ENCODE data around the gene MUC5B. TPM values are rescaled to one million over a fixed set of nuclear protein-coding genes. Genes with fewer than 3 reads are reported as not detected.
"Not testable (repeated sequence)": the region's sequence is repeated elsewhere in the genome, so short reads cannot be mapped to it uniquely, and the experiment has no call there.

The MUC5B gene
- total RNA-seq, 2 donors from 2014 or later, result not detected

DNA sequence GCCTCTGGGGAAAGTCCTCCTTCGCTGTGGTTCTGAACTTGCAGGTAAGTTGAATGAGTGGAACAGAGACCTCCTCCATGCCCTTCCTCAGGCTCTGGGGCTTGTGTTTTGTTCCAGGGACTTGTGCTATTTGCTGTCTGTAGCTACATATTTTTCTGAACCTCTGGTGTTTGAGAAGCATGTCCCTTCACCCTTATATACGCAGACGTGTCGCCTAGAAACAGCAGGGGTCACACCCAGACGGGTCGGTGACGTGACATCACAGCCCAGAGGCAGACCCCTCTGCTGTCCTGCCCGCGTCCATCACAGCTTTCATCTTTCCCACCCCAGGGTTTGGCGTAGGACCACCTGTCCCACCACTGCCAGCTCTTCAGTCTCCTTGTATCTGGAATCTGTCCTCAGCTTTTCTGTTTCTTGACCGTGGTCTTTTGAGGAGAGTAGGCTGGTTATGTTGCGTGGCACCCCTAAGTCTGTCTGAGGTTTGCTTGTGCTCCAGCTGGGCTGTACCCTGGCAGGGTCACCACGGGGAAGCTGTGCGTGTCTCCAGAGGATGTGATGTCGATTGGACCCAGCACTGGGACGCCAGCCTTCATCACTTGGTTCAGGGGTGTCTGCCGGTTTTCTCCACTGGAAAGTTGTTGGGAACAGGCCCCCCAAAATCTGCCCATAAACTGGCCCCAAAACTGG, 13.4 kb upstream of the MUC5B start:
- Histone ChIP-seq H3K36me3 (ENCODE audit: control insufficient read depth, insufficient read depth, low read length) (no peaks in the 10 kb centered on the region), H3K4me1 (ENCODE audit: control insufficient read depth, insufficient read depth, low read length) (no peaks in the 10 kb centered on the region), H3K27me3 (ENCODE audit: control insufficient read depth, insufficient read depth, low read length, poor library complexity, severe bottlenecking) (peaks cover 7% of the 10 kb centered on the region), H3K27ac (ENCODE audit: low read depth, low read length) (no peak overlapping the region), H3K4me3 (ENCODE audit: low read length) (no peak overlapping the region), H3K9ac (ENCODE audit: extremely low read depth, low read length, poor library complexity, severe bottlenecking) (no peak overlapping the region), H3K9me3 (ENCODE audit: control insufficient read depth, low read length) (peaks cover 12% of the 10 kb centered on the region)
- TF ChIP-seq, protein P1, sequence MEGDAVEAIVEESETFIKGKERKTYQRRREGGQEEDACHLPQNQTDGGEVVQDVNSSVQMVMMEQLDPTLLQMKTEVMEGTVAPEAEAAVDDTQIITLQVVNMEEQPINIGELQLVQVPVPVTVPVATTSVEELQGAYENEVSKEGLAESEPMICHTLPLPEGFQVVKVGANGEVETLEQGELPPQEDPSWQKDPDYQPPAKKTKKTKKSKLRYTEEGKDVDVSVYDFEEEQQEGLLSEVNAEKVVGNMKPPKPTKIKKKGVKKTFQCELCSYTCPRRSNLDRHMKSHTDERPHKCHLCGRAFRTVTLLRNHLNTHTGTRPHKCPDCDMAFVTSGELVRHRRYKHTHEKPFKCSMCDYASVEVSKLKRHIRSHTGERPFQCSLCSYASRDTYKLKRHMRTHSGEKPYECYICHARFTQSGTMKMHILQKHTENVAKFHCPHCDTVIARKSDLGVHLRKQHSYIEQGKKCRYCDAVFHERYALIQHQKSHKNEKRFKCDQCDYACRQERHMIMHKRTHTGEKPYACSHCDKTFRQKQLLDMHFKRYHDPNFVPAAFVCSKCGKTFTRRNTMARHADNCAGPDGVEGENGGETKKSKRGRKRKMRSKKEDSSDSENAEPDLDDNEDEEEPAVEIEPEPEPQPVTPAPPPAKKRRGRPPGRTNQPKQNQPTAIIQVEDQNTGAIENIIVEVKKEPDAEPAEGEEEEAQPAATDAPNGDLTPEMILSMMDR (conservative IDR thresholded peaks at IDR 0.05), result no peak
- 89 to 90% methylated on average over 6 to 17 of the region's 17 CpGs for WGBS, 2 experiments (ENCODE audit: insufficient coverage in 1 of 2, insufficient read length in 1 of 2)
- Mint-ChIP-seq H3K27ac (no peak overlapping the region), H3K4me3 (no peak overlapping the region), H3K4me1 (no peaks in the 10 kb centered on the region), H3K9me3 (peaks cover 41% of the 10 kb centered on the region), H3K27me3 (ENCODE audit: insufficient read depth) (peaks cover 20% of the 10 kb centered on the region), H3K36me3 (ENCODE audit: low read depth) (no peaks in the 10 kb centered on the region)
- peak; percentile 13 for DNase-seq

DNA sequence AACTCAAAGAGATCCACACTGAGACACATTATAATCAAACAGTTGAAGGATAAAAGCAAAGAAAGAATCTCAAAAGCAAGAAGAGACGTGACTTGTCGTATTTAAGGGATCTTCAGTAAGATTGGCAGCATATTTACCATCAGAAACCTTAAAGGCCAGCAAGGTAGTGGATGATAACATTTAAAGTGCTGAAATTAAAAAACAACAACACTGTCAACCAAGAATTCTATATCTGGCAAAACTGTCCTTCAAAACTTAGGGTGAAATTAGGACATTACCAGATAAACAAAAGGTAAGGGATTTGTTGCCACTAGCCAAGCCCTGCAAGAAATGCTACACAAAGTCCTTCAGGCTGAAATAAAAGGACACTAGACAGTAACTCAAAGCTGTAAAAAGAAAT, 11.0 kb upstream of the MUC5B start:
- no peaks in the 10 kb centered on the region for H3K36me3 Mint-ChIP-seq (ENCODE audit: low read depth)
- no peak overlapping the region for H3K9ac ChIP-seq (ENCODE audit: extremely low read depth, low read length, poor library complexity, severe bottlenecking)
- H3K27me3 Mint-ChIP-seq (ENCODE audit: insufficient read depth), result peaks cover 24% of the 10 kb centered on the region
- peaks cover 12% of the 10 kb centered on the region for H3K9me3 ChIP-seq (ENCODE audit: control insufficient read depth, low read length)
- peaks cover 46% of the 10 kb centered on the region for H3K9me3 Mint-ChIP-seq
- H3K4me3 Mint-ChIP-seq, result no peak overlapping the region
- H3K27ac Mint-ChIP-seq, result no peak overlapping the region
- no peaks in the 10 kb centered on the region for H3K36me3 ChIP-seq (ENCODE audit: control insufficient read depth, insufficient read depth, low read length)
- TF ChIP-seq, protein P1 (conservative IDR thresholded peaks at IDR 0.05), result no peak
- peaks cover 17% of the 10 kb centered on the region for H3K27me3 ChIP-seq (ENCODE audit: control insufficient read depth, insufficient read depth, low read length, poor library complexity, severe bottlenecking)
- WGBS, 2 experiments (ENCODE audit: insufficient coverage in 1 of 2, insufficient read length in 1 of 2), result 95% methylated on average over 2 of the region's 2 CpGs; no CpG with 5 or more reads in 1 of the 2 experiments
- no peak for DNase-seq
- H3K4me3 ChIP-seq (ENCODE audit: low read length), result no peak overlapping the region
- no peaks in the 10 kb centered on the region for H3K4me1 ChIP-seq (ENCODE audit: control insufficient read depth, insufficient read depth, low read length)
- H3K4me1 Mint-ChIP-seq, result no peaks in the 10 kb centered on the region
- H3K27ac ChIP-seq (ENCODE audit: low read depth, low read length), result no peak overlapping the region

DNA sequence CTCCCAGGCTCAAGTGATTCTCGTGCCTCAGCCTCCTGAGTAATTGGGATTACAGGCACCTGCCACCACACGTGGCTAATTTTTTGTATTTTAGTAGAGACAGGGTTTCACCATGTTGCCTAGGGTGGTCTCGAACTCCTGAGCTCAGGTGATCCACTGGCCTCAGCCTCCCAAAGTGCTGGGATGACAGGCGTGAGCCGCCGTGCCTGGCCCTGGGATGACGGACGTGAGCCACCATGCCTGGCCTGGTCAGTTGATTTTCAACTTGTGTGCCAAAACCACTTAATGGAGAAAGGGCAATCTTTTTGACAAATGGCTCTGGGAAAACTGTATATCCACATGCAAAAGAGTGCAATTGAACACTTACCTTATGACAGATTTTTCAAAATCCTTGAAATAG, 7.0 kb upstream of the MUC5B start:
- Histone ChIP-seq H3K9me3 (ENCODE audit: control insufficient read depth, low read length) (peaks cover 11% of the 10 kb centered on the region), H3K27me3 (ENCODE audit: control insufficient read depth, insufficient read depth, low read length, poor library complexity, severe bottlenecking) (peaks cover 17% of the 10 kb centered on the region)
- H3K36me3 Mint-ChIP-seq (ENCODE audit: low read depth); H3K4me3 Mint-ChIP-seq; H3K9ac ChIP-seq (ENCODE audit: extremely low read depth, low read length, poor library complexity, severe bottlenecking); H3K27ac Mint-ChIP-seq; H3K4me1 Mint-ChIP-seq; H3K36me3 ChIP-seq (ENCODE audit: control insufficient read depth, insufficient read depth, low read length); H3K4me1 ChIP-seq (ENCODE audit: control insufficient read depth, insufficient read depth, low read length); DNase-seq; H3K4me3 ChIP-seq (ENCODE audit: low read length); H3K27ac ChIP-seq (ENCODE audit: low read depth, low read length): not testable (repeated sequence)
- H3K9me3 Mint-ChIP-seq, result peaks cover 29% of the 10 kb centered on the region
- peaks cover 27% of the 10 kb centered on the region for H3K27me3 Mint-ChIP-seq (ENCODE audit: insufficient read depth)
- 82 to 89% methylated on average over 8 of the region's 8 CpGs for WGBS, 2 experiments (ENCODE audit: insufficient coverage in 1 of 2, insufficient read length in 1 of 2)
